OCI-M1 (cell line): ENCODE data around the gene MAP3K14.

Experiments
- DNase-seq: peaks from one replicate; lab custom pipeline; 2025; lab: John Stamatoyannopoulos, UW

MAP3K14 gene

GRCh38 chr17:45222289-45222995, 94.4 kb downstream of the MAP3K14 start:
- DNase-seq = no peak

GRCh38 chr17:45222014-45222288, 94.9 kb downstream of the MAP3K14 start:
- no peak for DNase-seq

GRCh38 chr17:45221081-45222013, 95.5 kb downstream of the MAP3K14 start, which contains the start of gene FMNL1:
Gene FMNL1 (plus strand): TSS chr17:45221885. CDS start chr17:45222125, 240 bp downstream.
- DNase-seq = no peak

GRCh38 chr17:45220079-45220478, 96.7 kb downstream of the MAP3K14 start:
- DNase-seq = no peak

- DNase-seq = peak; percentile 86
Measured at GRCh38 chr17:45218895-45219661, 97.7 kb downstream of the MAP3K14 start.
